OCI-LY3 (cell line): ENCODE data around the gene ANKRD63.

Experiments used
- EZH2phosphoT487 ChIP-seq: fragments of 200-600 bp; shearing (Covaris generic); IDR thresholded peaks from 2 replicates; pipeline ENCODE4 v1.6.1; 2018; ENCODE audit warnings: antibody characterized with exemption, mixed run types, low read depth
- TF ChIP-seq, protein P1 (sequence below): fragments of 200-600, 300-600 bp; sonication (generic); IDR thresholded peaks from 2 replicates; pipeline ENCODE4 v1.5.1; 2014; ENCODE audit warnings: antibody characterized with exemption, low read length, low read depth

DNA sequence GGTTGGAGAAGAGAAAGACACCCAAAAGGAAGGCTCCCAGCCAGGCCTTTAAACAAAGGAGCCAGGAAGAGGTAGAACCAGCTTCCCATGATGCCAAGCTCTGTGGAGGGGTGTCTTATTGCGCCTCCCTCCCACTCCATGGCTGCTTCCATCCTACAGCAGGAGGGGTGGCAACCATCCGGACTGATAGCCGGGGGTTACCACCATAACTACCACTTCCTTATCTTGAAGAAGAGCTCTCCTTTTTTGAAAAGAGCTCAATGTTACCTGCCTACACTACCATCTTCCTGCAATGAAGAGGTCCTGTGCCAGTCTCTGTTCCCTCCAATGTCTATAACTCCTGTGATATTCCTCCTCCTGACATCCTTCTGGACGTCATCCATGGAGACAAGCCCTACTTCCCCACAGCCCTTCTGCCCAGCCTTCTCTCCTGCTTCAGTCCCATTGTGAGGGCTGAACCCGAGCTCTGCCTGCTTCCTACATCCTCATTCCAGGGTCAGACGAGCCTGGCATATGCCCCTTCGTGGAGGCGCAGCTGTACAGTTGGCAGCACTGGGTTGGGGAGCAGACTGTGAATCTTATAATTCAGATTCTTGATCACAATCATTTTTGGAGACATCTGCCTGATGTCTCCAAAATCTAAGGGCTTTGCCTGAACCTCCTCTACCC, 49.4 kb upstream of the ANKRD63 start:
- TF ChIP-seq, protein P1, sequence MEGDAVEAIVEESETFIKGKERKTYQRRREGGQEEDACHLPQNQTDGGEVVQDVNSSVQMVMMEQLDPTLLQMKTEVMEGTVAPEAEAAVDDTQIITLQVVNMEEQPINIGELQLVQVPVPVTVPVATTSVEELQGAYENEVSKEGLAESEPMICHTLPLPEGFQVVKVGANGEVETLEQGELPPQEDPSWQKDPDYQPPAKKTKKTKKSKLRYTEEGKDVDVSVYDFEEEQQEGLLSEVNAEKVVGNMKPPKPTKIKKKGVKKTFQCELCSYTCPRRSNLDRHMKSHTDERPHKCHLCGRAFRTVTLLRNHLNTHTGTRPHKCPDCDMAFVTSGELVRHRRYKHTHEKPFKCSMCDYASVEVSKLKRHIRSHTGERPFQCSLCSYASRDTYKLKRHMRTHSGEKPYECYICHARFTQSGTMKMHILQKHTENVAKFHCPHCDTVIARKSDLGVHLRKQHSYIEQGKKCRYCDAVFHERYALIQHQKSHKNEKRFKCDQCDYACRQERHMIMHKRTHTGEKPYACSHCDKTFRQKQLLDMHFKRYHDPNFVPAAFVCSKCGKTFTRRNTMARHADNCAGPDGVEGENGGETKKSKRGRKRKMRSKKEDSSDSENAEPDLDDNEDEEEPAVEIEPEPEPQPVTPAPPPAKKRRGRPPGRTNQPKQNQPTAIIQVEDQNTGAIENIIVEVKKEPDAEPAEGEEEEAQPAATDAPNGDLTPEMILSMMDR = no peak
- TF ChIP-seq EZH2phosphoT487 = no peak
